Mesendoderm (in vitro differentiated cells): Measurements from ENCODE around the gene MAPK12.

ENCODE experiments used
- DNase-seq: peaks from one replicate; pipeline ENCODE4 v3.0.0; 2013
- H2AK5ac ChIP-seq: 2 replicates; pipeline ENCODE4 v1.6.1; 2013; ENCODE audit warnings: low read length, inconsistent platforms
- H2BK120ac ChIP-seq: 2 replicates; pipeline ENCODE4 v1.6.1; 2013; ENCODE audit warnings: low read depth, mild to moderate bottlenecking, low read length, moderate library complexity, mixed read lengths
- H2BK15ac ChIP-seq: replicated peaks from 2 replicates; pipeline ENCODE4 v1.6.1; 2013; ENCODE audit warnings: low read depth, mild to moderate bottlenecking, moderate library complexity
- H2BK5ac ChIP-seq: 2 replicates; pipeline ENCODE4 v1.6.1; 2013; ENCODE audit warnings: low read length, inconsistent platforms
- H3K18ac ChIP-seq: 2 replicates; pipeline ENCODE4 v1.6.1; 2013; ENCODE audit warnings: mild to moderate bottlenecking, low read length, mixed read lengths
- H3K23ac ChIP-seq: one replicate; pipeline ENCODE4 v1.6.1; 2013; ENCODE audit warnings: low read length
- H3K27ac ChIP-seq: 2 replicates; pipeline ENCODE4 v1.5.1; 2013; ENCODE audit warnings: low read depth, mild to moderate bottlenecking, inconsistent platforms, low read length, moderate library complexity
- H3K27me3 ChIP-seq: 2 replicates; pipeline ENCODE4 v1.6.1; 2013; ENCODE audit warnings: low read length, control low read depth, mild to moderate bottlenecking, inconsistent platforms; ENCODE audit not compliant: insufficient read depth, poor library complexity
- H3K36me3 ChIP-seq: 2 replicates; pipeline ENCODE4 v1.6.1; 2013; ENCODE audit warnings: low read length, inconsistent platforms; ENCODE audit not compliant: control insufficient read depth, insufficient read depth
- H3K4ac ChIP-seq: one replicate; pipeline ENCODE4 v1.6.1; 2013; ENCODE audit warnings: low read depth, mild to moderate bottlenecking, low read length, moderate library complexity
- H3K4me1 ChIP-seq: 2 replicates; pipeline ENCODE4 v1.6.1; 2013; ENCODE audit warnings: low read depth, low read length, inconsistent platforms; ENCODE audit not compliant: control insufficient read depth
- H3K4me2 ChIP-seq: 2 replicates; pipeline ENCODE4 v1.6.1; 2013; ENCODE audit warnings: low read length
- H3K4me3 ChIP-seq: 2 replicates; pipeline ENCODE4 v1.5.1; 2013; ENCODE audit warnings: mild to moderate bottlenecking, low read length
- H3K56ac ChIP-seq: one replicate; pipeline ENCODE4 v1.6.1; 2013; ENCODE audit warnings: low read length
- H3K79me1 ChIP-seq: 2 replicates; pipeline ENCODE4 v1.6.1; 2013; ENCODE audit warnings: low read length, inconsistent platforms
- H3K79me2 ChIP-seq: 2 replicates; pipeline ENCODE4 v1.6.1; 2013; ENCODE audit warnings: mild to moderate bottlenecking, low read length; ENCODE audit not compliant: control insufficient read depth, insufficient read depth
- H3K9ac ChIP-seq: 2 replicates; pipeline ENCODE4 v1.6.1; 2013; ENCODE audit warnings: low read length, inconsistent platforms
- H4K5ac ChIP-seq: one replicate; pipeline ENCODE4 v1.6.1; 2013; ENCODE audit warnings: low read length
- H4K8ac ChIP-seq: one replicate; pipeline ENCODE4 v1.6.1; 2013; ENCODE audit warnings: low read depth, mild to moderate bottlenecking, control low read depth, low read length, moderate library complexity
- WGBS: extraction: QIAGEN DNeasy Blood & Tissue Kit; methylation state at CpG from one replicate; pipeline ENCODE4 v1.1.7; 2013; ENCODE audit warnings: low lambda C conversion rate, missing lambda C conversion rate; ENCODE audit not compliant: insufficient coverage; ENCODE audit errors: extremely low coverage; 5-methylcytosine and 5-hydroxymethylcytosine counted together

The MAPK12 gene

GRCh38 chr22:50242406-50242949 lies 19.0 kb downstream of the MAPK12 start:
- Histone ChIP-seq H3K36me3 (peaks cover 3% of the 10 kb centered on the region), H2BK120ac (no peak overlapping the region), H3K4me3 (no peak overlapping the region), H4K5ac (no peak overlapping the region), H3K56ac (no peak overlapping the region), H3K23ac (no peak overlapping the region), H3K27me3 (no peaks in the 10 kb centered on the region), H4K8ac (no peak overlapping the region), H2AK5ac (no peak overlapping the region), H3K79me1 (peaks cover 24% of the 10 kb centered on the region), H3K9ac (peak overlapping the region; percentile 40), H3K4ac (no peak overlapping the region), H2BK5ac (no peak overlapping the region), H3K18ac (no peak overlapping the region), H3K4me1 (peaks cover 2% of the 10 kb centered on the region), H2BK15ac (no peak overlapping the region), H3K79me2 (peaks cover 15% of the 10 kb centered on the region), H3K4me2 (no peak overlapping the region), H3K27ac (no peak overlapping the region)
- no peak for DNase-seq
- WGBS: no CpG with 5 or more reads among the region's 14 CpGs

- H3K79me1 ChIP-seq: peaks cover 26% of the 10 kb centered on the region
- H2BK5ac ChIP-seq: no peak overlapping the region
- H3K4me1 ChIP-seq: peaks cover 2% of the 10 kb centered on the region
- H2BK15ac ChIP-seq: no peak overlapping the region
- no peak overlapping the region for H3K4ac ChIP-seq
- H3K56ac ChIP-seq: no peak overlapping the region
- no peaks in the 10 kb centered on the region for H3K36me3 ChIP-seq
- DNase-seq: no peak
- no peak overlapping the region for H2BK120ac ChIP-seq
- no peak overlapping the region for H3K23ac ChIP-seq
- WGBS: no CpG with 5 or more reads among the region's 9 CpGs
- H4K8ac ChIP-seq: no peak overlapping the region
- H3K79me2 ChIP-seq: peaks cover 17% of the 10 kb centered on the region
- no peak overlapping the region for H3K4me3 ChIP-seq
- H4K5ac ChIP-seq: no peak overlapping the region
- no peak overlapping the region for H3K4me2 ChIP-seq
- H3K27ac ChIP-seq: no peak overlapping the region
- no peaks in the 10 kb centered on the region for H3K27me3 ChIP-seq
- no peak overlapping the region for H2AK5ac ChIP-seq
- no peak overlapping the region for H3K18ac ChIP-seq
- H3K9ac ChIP-seq: no peak overlapping the region
Measured at GRCh38 chr22:50238755-50239154, 22.7 kb downstream of the MAPK12 start.

- H4K8ac ChIP-seq: no peak overlapping the region
- no peak overlapping the region for H2BK5ac ChIP-seq
- no peaks in the 10 kb centered on the region for H3K27me3 ChIP-seq
- H3K4ac ChIP-seq: no peak overlapping the region
- peak; percentile 36 for DNase-seq
- H2BK15ac ChIP-seq: no peak overlapping the region
- WGBS: no CpG with 5 or more reads among the region's 11 CpGs
- no peaks in the 10 kb centered on the region for H3K36me3 ChIP-seq
- peaks cover 21% of the 10 kb centered on the region for H3K79me1 ChIP-seq
- H3K9ac ChIP-seq: no peak overlapping the region
- H3K18ac ChIP-seq: no peak overlapping the region
- no peak overlapping the region for H2AK5ac ChIP-seq
- H3K56ac ChIP-seq: no peak overlapping the region
- no peak overlapping the region for H3K23ac ChIP-seq
- no peaks in the 10 kb centered on the region for H3K4me1 ChIP-seq
- H2BK120ac ChIP-seq: no peak overlapping the region
- H3K4me2 ChIP-seq: no peak overlapping the region
- H4K5ac ChIP-seq: no peak overlapping the region
- H3K4me3 ChIP-seq: no peak overlapping the region
- H3K79me2 ChIP-seq: peaks cover 10% of the 10 kb centered on the region
- no peak overlapping the region for H3K27ac ChIP-seq
Measured at GRCh38 chr22:50236731-50237409, 24.6 kb downstream of the MAPK12 start.

GRCh38 chr22:50233223-50233622 lies 28.3 kb downstream of the MAPK12 start:
- Histone ChIP-seq H3K9ac (no peak overlapping the region), H3K4ac (no peak overlapping the region), H3K79me2 (peaks cover 7% of the 10 kb centered on the region), H4K8ac (no peak overlapping the region), H3K27ac (no peak overlapping the region), H3K56ac (no peak overlapping the region), H2AK5ac (no peak overlapping the region), H3K23ac (no peak overlapping the region), H2BK15ac (no peak overlapping the region), H2BK5ac (no peak overlapping the region), H4K5ac (no peak overlapping the region), H3K36me3 (no peaks in the 10 kb centered on the region), H3K79me1 (peaks cover 13% of the 10 kb centered on the region), H3K4me1 (no peaks in the 10 kb centered on the region), H3K4me2 (no peak overlapping the region), H3K18ac (no peak overlapping the region), H2BK120ac (no peak overlapping the region), H3K4me3 (no peak overlapping the region), H3K27me3 (no peaks in the 10 kb centered on the region)
- no peak for DNase-seq
- WGBS: no CpG with 5 or more reads among the region's 18 CpGs

- DNase-seq: no peak
- H3K4me3 ChIP-seq: no peak overlapping the region
- peaks cover 13% of the 10 kb centered on the region for H3K79me1 ChIP-seq
- H3K79me2 ChIP-seq: peaks cover 7% of the 10 kb centered on the region
- no CpG with 5 or more reads among the region's 20 CpGs for WGBS
- H2AK5ac ChIP-seq: no peak overlapping the region
- no peak overlapping the region for H3K23ac ChIP-seq
- no peak overlapping the region for H3K4me2 ChIP-seq
- H3K56ac ChIP-seq: no peak overlapping the region
- no peaks in the 10 kb centered on the region for H3K4me1 ChIP-seq
- H2BK120ac ChIP-seq: no peak overlapping the region
- no peak overlapping the region for H3K27ac ChIP-seq
- H3K36me3 ChIP-seq: no peaks in the 10 kb centered on the region
- no peak overlapping the region for H2BK15ac ChIP-seq
- no peak overlapping the region for H3K4ac ChIP-seq
- no peak overlapping the region for H4K8ac ChIP-seq
- no peak overlapping the region for H3K18ac ChIP-seq
- no peak overlapping the region for H3K9ac ChIP-seq
- no peak overlapping the region for H4K5ac ChIP-seq
- no peak overlapping the region for H2BK5ac ChIP-seq
- H3K27me3 ChIP-seq: no peaks in the 10 kb centered on the region
Measured at GRCh38 chr22:50232481-50233151, 28.9 kb downstream of the MAPK12 start.
